Mesenchymal stem cell (in vitro differentiated cells and primary cell): ENCODE results near the gene FBN2.
A peak's percentile ranks its signal among the peaks of the same experiment; 100 is the strongest.

Experiments used
- DNase-seq: peaks from one replicate; pipeline ENCODE4 v3.0.0-alpha.2; 2013
- H2AFZ ChIP-seq: one replicate; pipeline ENCODE4 v1.6.1; 2013; ENCODE audit warnings: low read depth, mild to moderate bottlenecking, control low read depth, inconsistent platforms, low read length, moderate library complexity
- H2AK5ac ChIP-seq: 2 replicates; pipeline ENCODE4 v1.6.1; 2013; ENCODE audit warnings: low read length, moderate library complexity, mild to moderate bottlenecking, inconsistent platforms; ENCODE audit not compliant: severe bottlenecking
- H2BK120ac ChIP-seq: one replicate; pipeline ENCODE4 v1.6.1; 2013; ENCODE audit warnings: low read depth, mild to moderate bottlenecking, inconsistent platforms, low read length, moderate library complexity
- H2BK12ac ChIP-seq, 2 experiments: one replicate each; pipeline ENCODE4 v1.6.1; 2013; ENCODE audit warnings: inconsistent platforms in 2 of 2, low read length in 2 of 2, mild to moderate bottlenecking in 2 of 2, moderate library complexity in 2 of 2, control low read depth in 1 of 2
- H2BK15ac ChIP-seq: one replicate; pipeline ENCODE4 v1.6.1; 2013; ENCODE audit warnings: mild to moderate bottlenecking, low read depth, inconsistent platforms; ENCODE audit not compliant: poor library complexity, severe bottlenecking
- H2BK5ac ChIP-seq: 2 replicates; pipeline ENCODE4 v1.6.1; 2013; ENCODE audit warnings: low read depth, mild to moderate bottlenecking, low read length, control low read depth, inconsistent platforms; ENCODE audit not compliant: poor library complexity, severe bottlenecking
- H3K14ac ChIP-seq, 2 experiments: one replicate each; pipeline ENCODE4 v1.6.1; 2013; ENCODE audit warnings: inconsistent platforms in 2 of 2, low read length in 2 of 2, control low read depth in 1 of 2, mild to moderate bottlenecking in 1 of 2, moderate library complexity in 1 of 2
- H3K18ac ChIP-seq, 2 experiments: one replicate each; pipeline ENCODE4 v1.6.1; 2013; ENCODE audit warnings: inconsistent platforms in 2 of 2, low read length in 2 of 2, control low read depth in 1 of 2, low read depth in 1 of 2, mild to moderate bottlenecking in 1 of 2
- H3K23ac ChIP-seq, 2 experiments: one replicate each; pipeline ENCODE4 v1.6.1; 2013; ENCODE audit warnings: inconsistent platforms in 2 of 2, low read length in 2 of 2, mild to moderate bottlenecking in 2 of 2, moderate library complexity in 2 of 2, control low read depth in 1 of 2
- H3K27ac ChIP-seq: 2 replicates; pipeline ENCODE4 v1.5.1; 2013; ENCODE audit warnings: mild to moderate bottlenecking, moderate library complexity, low read length, control low read depth, inconsistent platforms; ENCODE audit not compliant: poor library complexity, severe bottlenecking
- H3K27me3 ChIP-seq, 2 experiments: 2 replicates each; pipeline versions ENCODE4 v1.6.1 to v1.7.0; 2013; ENCODE audit warnings: low read length in 2 of 2, mild to moderate bottlenecking in 2 of 2, moderate library complexity in 2 of 2, control low read depth in 1 of 2, inconsistent platforms in 1 of 2; ENCODE audit not compliant: control insufficient read depth in 1 of 2, insufficient read depth in 1 of 2
- H3K36me3 ChIP-seq, 2 experiments: 2 replicates each; pipeline versions ENCODE4 v1.6.1 to v1.7.0; 2013; ENCODE audit warnings: low read length in 2 of 2, control low read depth in 1 of 2, inconsistent platforms in 1 of 2, low read depth in 1 of 2, mild to moderate bottlenecking in 1 of 2; ENCODE audit not compliant: insufficient read depth in 2 of 2, control insufficient read depth in 1 of 2
- H3K4ac ChIP-seq, 2 experiments: one replicate each; pipeline ENCODE4 v1.6.1; 2013; ENCODE audit warnings: inconsistent platforms in 2 of 2, low read length in 2 of 2, mild to moderate bottlenecking in 2 of 2, moderate library complexity in 2 of 2, control low read depth in 1 of 2, low read depth in 1 of 2
- H3K4me1 ChIP-seq: 2 replicates; pipeline ENCODE4 v1.6.1; 2013; ENCODE audit warnings: low read depth, low read length, control low read depth; ENCODE audit not compliant: control insufficient read depth, insufficient read depth
- H3K4me2 ChIP-seq: 2 replicates; pipeline ENCODE4 v1.6.1; 2013; ENCODE audit warnings: low read length, mild to moderate bottlenecking, inconsistent platforms; ENCODE audit not compliant: poor library complexity, severe bottlenecking
- H3K4me3 ChIP-seq, 2 experiments: 2 replicates each; pipeline versions ENCODE4 v1.5.1 to v1.7.0; 2013; ENCODE audit warnings: low read length in 2 of 2, mild to moderate bottlenecking in 2 of 2, control low read depth in 1 of 2, low read depth in 1 of 2; ENCODE audit not compliant: insufficient read depth in 1 of 2
- H3K79me1 ChIP-seq: replicated peaks from 2 replicates; pipeline ENCODE4 v1.6.1; 2013; ENCODE audit warnings: mild to moderate bottlenecking, control low read depth, low read length, inconsistent platforms; ENCODE audit not compliant: poor library complexity, severe bottlenecking
- H3K9ac ChIP-seq: 2 replicates; pipeline ENCODE4 v1.7.0; 2013; ENCODE audit warnings: mild to moderate bottlenecking, low read length, moderate library complexity
- H3K9me3 ChIP-seq: 2 replicates; pipeline ENCODE4 v1.7.0; 2013; ENCODE audit warnings: mild to moderate bottlenecking, low read length; ENCODE audit not compliant: control insufficient read depth
- H4K8ac ChIP-seq: one replicate; pipeline ENCODE4 v1.6.1; 2013; ENCODE audit warnings: inconsistent platforms, mild to moderate bottlenecking, low read length, moderate library complexity
- H4K91ac ChIP-seq: one replicate; pipeline ENCODE4 v1.6.1; 2013; ENCODE audit warnings: mild to moderate bottlenecking, low read length, inconsistent platforms
- WGBS: methylation state at CpG from one replicate; pipeline ENCODE4 v1.1.7; 2013; ENCODE audit warnings: mixed read lengths; 5-methylcytosine and 5-hydroxymethylcytosine counted together

The FBN2 gene

GRCh38 chr5:128493657-128494329 lies 44.3 kb downstream of the FBN2 start:
- H3K4me1 ChIP-seq: no peaks in the 10 kb centered on the region
- no peak overlapping the region for H3K9ac ChIP-seq
- H2BK12ac ChIP-seq: no peak overlapping the region
- H3K27me3 ChIP-seq: no peaks in the 10 kb centered on the region
- 92% methylated on average over 4 of the region's 4 CpGs for WGBS
- H2AFZ ChIP-seq: no peak overlapping the region
- no peak overlapping the region for H3K27ac ChIP-seq
- no peak overlapping the region for H3K18ac ChIP-seq
- no peak overlapping the region for H3K14ac ChIP-seq
- H3K79me1 ChIP-seq: peaks cover 2% of the 10 kb centered on the region
- H2BK120ac ChIP-seq: no peak overlapping the region
- no peak overlapping the region for H4K91ac ChIP-seq
- H3K36me3 ChIP-seq: no peaks in the 10 kb centered on the region
- no peak overlapping the region for H2AK5ac ChIP-seq
- DNase-seq: no peak
- no peak overlapping the region for H3K4ac ChIP-seq
- H3K4me2 ChIP-seq: no peak overlapping the region
- H2BK15ac ChIP-seq: no peak overlapping the region
- no peak overlapping the region for H4K8ac ChIP-seq
- no peak overlapping the region for H2BK5ac ChIP-seq
- no peak overlapping the region for H3K4me3 ChIP-seq
- H3K23ac ChIP-seq: no peak overlapping the region
- no peaks in the 10 kb centered on the region for H3K9me3 ChIP-seq

- 63% methylated on average over 2 of the region's 3 CpGs for WGBS
These were observed 46.8 kb downstream of the FBN2 start for GRCh38 chr5:128491291-128491690.

GRCh38 chr5:128490761-128491160 lies 47.3 kb downstream of the FBN2 start:
- Histone ChIP-seq H3K4ac (no peak overlapping the region), H3K23ac (no peak overlapping the region), H4K8ac (no peak overlapping the region), H2BK15ac (no peak overlapping the region), H3K79me1 (no peaks in the 10 kb centered on the region), H4K91ac (no peak overlapping the region), H3K27me3 (no peaks in the 10 kb centered on the region), H3K4me2 (no peak overlapping the region), H3K9me3 (no peaks in the 10 kb centered on the region), H2BK12ac (no peak overlapping the region), H3K4me3 (no peak overlapping the region), H2BK120ac (no peak overlapping the region), H3K14ac (no peak overlapping the region), H3K4me1 (no peaks in the 10 kb centered on the region), H3K18ac (no peak overlapping the region), H3K36me3 (no peaks in the 10 kb centered on the region), H2BK5ac (no peak overlapping the region), H2AK5ac (no peak overlapping the region), H2AFZ (no peak overlapping the region), H3K9ac (no peak overlapping the region), H3K27ac (no peak overlapping the region)
- no peak for DNase-seq
- no CpG with 5 or more reads among the region's 1 CpG for WGBS

More at GRCh38 chr5:128491291-128491690, 46.8 kb downstream of the FBN2 start:
- Histone ChIP-seq H4K91ac (no peak overlapping the region), H3K4me2 (no peak overlapping the region), H2BK120ac (no peak overlapping the region), H3K27me3 (no peaks in the 10 kb centered on the region), H3K27ac (no peak overlapping the region), H3K23ac (no peak overlapping the region), H2BK15ac (no peak overlapping the region), H3K36me3 (no peaks in the 10 kb centered on the region), H3K79me1 (no peaks in the 10 kb centered on the region), H3K18ac (no peak overlapping the region), H2BK5ac (no peak overlapping the region), H2BK12ac (no peak overlapping the region), H3K4me1 (no peaks in the 10 kb centered on the region), H3K4me3 (no peak overlapping the region), H3K4ac (no peak overlapping the region), H2AK5ac (no peak overlapping the region), H4K8ac (no peak overlapping the region), H3K9ac (no peak overlapping the region), H3K9me3 (no peaks in the 10 kb centered on the region), H3K14ac (no peak overlapping the region), H2AFZ (no peak overlapping the region)
- no peak for DNase-seq

- H3K4ac ChIP-seq: no peak overlapping the region
- no peak overlapping the region for H4K8ac ChIP-seq
- DNase-seq: peak; percentile 18
- H2AK5ac ChIP-seq: no peak overlapping the region
- no peaks in the 10 kb centered on the region for H3K79me1 ChIP-seq
- H3K9me3 ChIP-seq: no peaks in the 10 kb centered on the region
- H2BK120ac ChIP-seq: no peak overlapping the region
- no peak overlapping the region for H2BK15ac ChIP-seq
- no peak overlapping the region for H3K18ac ChIP-seq
- H3K36me3 ChIP-seq: no peaks in the 10 kb centered on the region
- no peak overlapping the region for H3K23ac ChIP-seq
- H3K4me2 ChIP-seq: no peak overlapping the region
- H4K91ac ChIP-seq: no peak overlapping the region
- H3K4me1 ChIP-seq: no peaks in the 10 kb centered on the region
- no peak overlapping the region for H3K27ac ChIP-seq
- H3K9ac ChIP-seq: no peak overlapping the region
- H2BK12ac ChIP-seq: no peak overlapping the region
- 58% methylated on average over 2 of the region's 3 CpGs for WGBS
- no peak overlapping the region for H2AFZ ChIP-seq
- H3K14ac ChIP-seq: no peak overlapping the region
- H2BK5ac ChIP-seq: no peak overlapping the region
- no peaks in the 10 kb centered on the region for H3K27me3 ChIP-seq
- no peak overlapping the region for H3K4me3 ChIP-seq
These were observed 51.0 kb downstream of the FBN2 start for GRCh38 chr5:128487041-128487440.
